Measurements from ENCODE around the gene APP.

APP gene

GRCh38 chr21:25857308-25858074, 313.1 kb downstream of the APP start:
- DNase-seq: no peak

- no peak for DNase-seq
Measured at GRCh38 chr21:25855576-25855975, 315.0 kb downstream of the APP start.

- DNase-seq: no peak
Measured at GRCh38 chr21:25850126-25850842, 320.3 kb downstream of the APP start.

- no peak for DNase-seq
Measured at GRCh38 chr21:25848309-25848708, 322.3 kb downstream of the APP start.

GRCh38 chr21:25845729-25846256, 324.8 kb downstream of the APP start:
- no peak for DNase-seq

- DNase-seq: no peak
Measured at GRCh38 chr21:25842925-25843324, 327.6 kb downstream of the APP start.

- DNase-seq: no peak
Measured at GRCh38 chr21:25838809-25839208, 331.8 kb downstream of the APP start.

GRCh38 chr21:25837533-25838265, 332.9 kb downstream of the APP start:
- no peak for DNase-seq

- DNase-seq: no peak
Measured at GRCh38 chr21:25836396-25836795, 334.2 kb downstream of the APP start.

GRCh38 chr21:25834381-25834780, 336.2 kb downstream of the APP start:
- no peak for DNase-seq

- DNase-seq: no peak
Measured at GRCh38 chr21:25831300-25831960, 339.1 kb downstream of the APP start.
